Fibroblast of lung (primary cell): Measurements from ENCODE around the gene HSPA4. TPM values are rescaled to one million over a fixed set of nuclear protein-coding genes. Genes with fewer than 3 reads are reported as not detected.
"Not testable (repeated sequence)": the region's sequence is repeated elsewhere in the genome, so short reads cannot be mapped to it uniquely, and the experiment has no call there.

Experiments used
- DNase-seq, 2 donors: peaks; one replicate each; pipeline versions ENCODE4 v3.0.0 to v3.0.0-alpha.2; 2010; ENCODE audit warnings: low read depth in 2 of 2
- H2AFZ ChIP-seq: 2 replicates; pipeline ENCODE4 v1.5.1; 2012; ENCODE audit warnings: low read length, control low read depth, inconsistent platforms
- H3K27ac ChIP-seq: 2 replicates; pipeline ENCODE4 v1.5.1; 2011; ENCODE audit warnings: low read length, control low read depth; ENCODE audit not compliant: insufficient read depth
- H3K27me3 ChIP-seq: 2 replicates; pipeline ENCODE4 v1.5.1; 2011; ENCODE audit warnings: mild to moderate bottlenecking, low read length; ENCODE audit not compliant: control insufficient read depth, insufficient read depth
- H3K36me3 ChIP-seq: 2 replicates; pipeline ENCODE4 v1.5.1; 2011; ENCODE audit warnings: low read length; ENCODE audit not compliant: control insufficient read depth, insufficient read depth
- H3K4me1 ChIP-seq: 2 replicates; pipeline ENCODE4 v1.5.1; 2011; ENCODE audit warnings: low read length; ENCODE audit not compliant: control insufficient read depth, insufficient read depth; ENCODE audit errors: extremely low read depth
- H3K4me2 ChIP-seq: 2 replicates; pipeline ENCODE4 v1.5.1; 2011; ENCODE audit warnings: low read length, control low read depth; ENCODE audit not compliant: insufficient read depth; ENCODE audit errors: extremely low read depth
- H3K4me3 ChIP-seq, 4 experiments: fragments of 200-600 bp in 1 of 4; sonication (generic) in 1 of 4; replicated peaks in 1 of 4; 2 replicates each; pipeline ENCODE4 v1.5.1; 2011 to 2016; ENCODE audit warnings: low read length in 4 of 4, low read depth in 3 of 4, mild to moderate bottlenecking in 3 of 4, control low read depth in 2 of 4, inconsistent platforms in 1 of 4, mixed read lengths in 1 of 4; ENCODE audit not compliant: insufficient read depth in 1 of 4; ENCODE audit errors: control extremely low read depth in 1 of 4
- H3K79me2 ChIP-seq: 2 replicates; pipeline ENCODE4 v1.5.1; 2012; ENCODE audit warnings: mild to moderate bottlenecking, low read length, inconsistent platforms; ENCODE audit not compliant: control insufficient read depth, insufficient read depth
- H3K9ac ChIP-seq: 2 replicates; pipeline ENCODE4 v1.5.1; 2011; ENCODE audit warnings: mild to moderate bottlenecking, low read length, control low read depth; ENCODE audit not compliant: insufficient read depth
- H3K9me3 ChIP-seq: 2 replicates; pipeline ENCODE4 v1.5.1; 2012; ENCODE audit warnings: low read depth, low read length; ENCODE audit not compliant: control insufficient read depth, insufficient read depth
- H4K20me1 ChIP-seq: 2 replicates; pipeline ENCODE4 v1.5.1; 2011; ENCODE audit warnings: low read length; ENCODE audit not compliant: control insufficient read depth, insufficient read depth; ENCODE audit errors: extremely low read depth
- EZH2 ChIP-seq: IDR thresholded peaks from 2 replicates; pipeline ENCODE4 v1.5.1; 2012; ENCODE audit warnings: low read length, control low read depth, mild to moderate bottlenecking; ENCODE audit errors: missing control alignments
- polyA plus RNA-seq, 2 donors: library from polyadenylated mRNA; depleted of rRNA in 1 of 2; stranded (reverse) in 1 of 2; unstranded in 1 of 2; fragments of >200 nt; gene quantifications; 2 replicates each; pipeline ENCODE4 v1.2.1, GENCODE V29; 2011 to 2012; ENCODE audit warnings: missing spikeins in 1 of 2
- total RNA-seq: library from RNA; depleted of rRNA; stranded (reverse); fragments of >200 nt; gene quantifications from 2 replicates; pipeline ENCODE4 v1.2.1, GENCODE V29; 2014
- TF ChIP-seq, protein P1 (sequence below), 2 donors: IDR thresholded peaks in 1 of 2; conservative IDR thresholded peaks in 1 of 2; 1 replicate in 1 of 2; 2 replicates in 1 of 2; pipeline ENCODE4 v1.5.1; 2011 to 2012; ENCODE audit warnings: low read length in 2 of 2, control low read depth in 1 of 2, inconsistent platforms in 1 of 2, low read depth in 1 of 2, mild to moderate bottlenecking in 1 of 2

The HSPA4 gene
- total and polyA plus RNA-seq, 2 donors (not counting 1 experiment from before 2014, with no cell fraction given), result 89.1 to 108 TPM

- peak in 1 of 2 donors; percentile 16 for DNase-seq
- TF ChIP-seq EZH2, result no peak
- TF ChIP-seq, protein P1, sequence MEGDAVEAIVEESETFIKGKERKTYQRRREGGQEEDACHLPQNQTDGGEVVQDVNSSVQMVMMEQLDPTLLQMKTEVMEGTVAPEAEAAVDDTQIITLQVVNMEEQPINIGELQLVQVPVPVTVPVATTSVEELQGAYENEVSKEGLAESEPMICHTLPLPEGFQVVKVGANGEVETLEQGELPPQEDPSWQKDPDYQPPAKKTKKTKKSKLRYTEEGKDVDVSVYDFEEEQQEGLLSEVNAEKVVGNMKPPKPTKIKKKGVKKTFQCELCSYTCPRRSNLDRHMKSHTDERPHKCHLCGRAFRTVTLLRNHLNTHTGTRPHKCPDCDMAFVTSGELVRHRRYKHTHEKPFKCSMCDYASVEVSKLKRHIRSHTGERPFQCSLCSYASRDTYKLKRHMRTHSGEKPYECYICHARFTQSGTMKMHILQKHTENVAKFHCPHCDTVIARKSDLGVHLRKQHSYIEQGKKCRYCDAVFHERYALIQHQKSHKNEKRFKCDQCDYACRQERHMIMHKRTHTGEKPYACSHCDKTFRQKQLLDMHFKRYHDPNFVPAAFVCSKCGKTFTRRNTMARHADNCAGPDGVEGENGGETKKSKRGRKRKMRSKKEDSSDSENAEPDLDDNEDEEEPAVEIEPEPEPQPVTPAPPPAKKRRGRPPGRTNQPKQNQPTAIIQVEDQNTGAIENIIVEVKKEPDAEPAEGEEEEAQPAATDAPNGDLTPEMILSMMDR (conservative IDR thresholded peaks at IDR 0.05 in 1 of 2, IDR thresholded peaks at IDR 0.05 in 1 of 2; ENCODE audit: low read depth in 1 of 2, low read length in 2 of 2), result no peak
- no peak overlapping the region for H3K9ac ChIP-seq
- peaks cover 32% of the 10 kb centered on the region for H3K79me2 ChIP-seq
- no peak overlapping the region for H2AFZ ChIP-seq
- no peak overlapping the region for H3K27ac ChIP-seq
- no peaks in the 10 kb centered on the region for H3K4me1 ChIP-seq
- peaks cover 2% of the 10 kb centered on the region for H3K36me3 ChIP-seq
- no peaks in the 10 kb centered on the region for H4K20me1 ChIP-seq
- no peaks in the 10 kb centered on the region for H3K9me3 ChIP-seq
- H3K27me3 ChIP-seq, result no peaks in the 10 kb centered on the region
- no peak overlapping the region for H3K4me3 ChIP-seq
- no peak overlapping the region for H3K4me2 ChIP-seq
These were observed 30.3 kb downstream of the HSPA4 start for GRCh38 chr5:133082128-133082527.

DNA sequence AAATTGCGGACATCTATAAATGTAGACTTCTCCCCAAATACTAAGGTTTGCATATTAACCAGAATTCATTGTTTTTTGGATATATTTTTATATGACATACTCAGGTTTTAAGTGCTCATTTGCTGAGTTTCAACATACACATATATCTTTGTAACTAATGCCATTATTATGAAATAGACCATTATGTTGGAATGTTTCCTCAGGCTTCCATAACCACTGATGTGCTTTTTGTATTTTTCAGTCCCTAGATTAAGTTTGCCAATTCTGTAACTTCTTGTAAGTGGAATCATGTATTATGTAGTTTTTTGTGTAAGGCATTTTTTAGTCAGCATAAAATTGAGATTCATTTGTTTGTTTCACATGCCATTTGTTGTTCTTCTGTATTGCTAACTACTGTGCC lies 32.1 kb downstream of the HSPA4 start:
- H3K36me3 ChIP-seq, result peaks cover 4% of the 10 kb centered on the region
- DNase-seq, result peak in 1 of 2 donors; percentile 31

GRCh38 chr5:133085171-133085570 lies 33.4 kb downstream of the HSPA4 start:
- H3K36me3 ChIP-seq, H2AFZ ChIP-seq, H3K27me3 ChIP-seq, H3K4me1 ChIP-seq, DNase-seq, H3K9ac ChIP-seq, H4K20me1 ChIP-seq, H3K9me3 ChIP-seq, H3K4me3 ChIP-seq, H3K4me2 ChIP-seq, H3K27ac ChIP-seq: not testable (repeated sequence)
- peaks cover 16% of the 10 kb centered on the region for H3K79me2 ChIP-seq

More for the DNA sequence above, 32.1 kb downstream of the HSPA4 start:
- Histone ChIP-seq H3K9me3 (no peaks in the 10 kb centered on the region), H3K4me3 (no peak overlapping the region), H3K79me2 (peaks cover 26% of the 10 kb centered on the region), H4K20me1 (no peaks in the 10 kb centered on the region), H3K27ac (no peak overlapping the region), H3K4me1 (no peaks in the 10 kb centered on the region), H3K4me2 (no peak overlapping the region), H3K9ac (no peak overlapping the region), H2AFZ (no peak overlapping the region), H3K27me3 (no peaks in the 10 kb centered on the region)
- TF ChIP-seq, protein P1 (conservative IDR thresholded peaks at IDR 0.05 in 1 of 2, IDR thresholded peaks at IDR 0.05 in 1 of 2; ENCODE audit: low read depth in 1 of 2, low read length in 2 of 2), result no peak
- TF ChIP-seq EZH2, result no peak
